ENCODE data around the gene ANKIB1.
"Not testable (repeated sequence)": the region's sequence is repeated elsewhere in the genome, so short reads cannot be mapped to it uniquely, and the experiment has no call there.

The ANKIB1 gene

GRCh38 chr7:92415225-92415624, 169.5 kb downstream of the ANKIB1 start:
- no peak for DNase-seq

- DNase-seq = no peak
Measured at GRCh38 chr7:92417913-92418312, 172.1 kb downstream of the ANKIB1 start.

GRCh38 chr7:92421676-92422435, 176.1 kb downstream of the ANKIB1 start:
- DNase-seq = no peak

GRCh38 chr7:92422926-92423325, 177.2 kb downstream of the ANKIB1 start:
- no peak for DNase-seq

GRCh38 chr7:92423710-92424131, 177.9 kb downstream of the ANKIB1 start:
- no peak for DNase-seq

- no peak for DNase-seq
Measured at GRCh38 chr7:92425311-92425947, 179.7 kb downstream of the ANKIB1 start.

GRCh38 chr7:92427193-92427592, 181.4 kb downstream of the ANKIB1 start:
- no peak for DNase-seq

GRCh38 chr7:92432299-92432946, 186.6 kb downstream of the ANKIB1 start:
- no peak for DNase-seq

GRCh38 chr7:92433019-92433418, 187.2 kb downstream of the ANKIB1 start:
- DNase-seq = no peak

- no peak for DNase-seq
Measured at GRCh38 chr7:92435542-92435941, 189.8 kb downstream of the ANKIB1 start.

GRCh38 chr7:92436612-92437445, 191.1 kb downstream of the ANKIB1 start:
- DNase-seq = no peak

- no peak for DNase-seq
Measured at GRCh38 chr7:92437956-92438491, 192.2 kb downstream of the ANKIB1 start.

GRCh38 chr7:92442720-92443119, 196.9 kb downstream of the ANKIB1 start:
- not testable (repeated sequence) for DNase-seq

- DNase-seq = no peak
Measured at GRCh38 chr7:92446869-92447344, 201.1 kb downstream of the ANKIB1 start.

- peak; percentile 65 for DNase-seq
Measured at GRCh38 chr7:92447345-92448204, 201.8 kb downstream of the ANKIB1 start, which contains the start of gene GATAD1. Gene GATAD1, plus strand, starts transcription at chr7:92447482. Its CDS starts 248 bp downstream, at chr7:92447730.

GRCh38 chr7:92448205-92448747, 202.5 kb downstream of the ANKIB1 start:
- peak; percentile 36 for DNase-seq

All from activated CD4-positive, alpha-beta T cell treated with anti-CD3 and anti-CD28 coated beads for 1 hour (primary cell).